AG09309 (cell line): ENCODE data around the gene SLC12A7.
"Not testable (repeated sequence)": the region's sequence is repeated elsewhere in the genome, so short reads cannot be mapped to it uniquely, and the experiment has no call there.

Experiments
- DNase-seq: peaks from one replicate; pipeline ENCODE4 v3.0.0-alpha.2; 2010; ENCODE audit warnings: low read depth
- H3K4me3 ChIP-seq: 2 replicates; pipeline ENCODE4 v1.5.1; 2011; ENCODE audit warnings: mild to moderate bottlenecking, low read depth, low read length, moderate library complexity; ENCODE audit not compliant: control insufficient read depth
- CTCF ChIP-seq: IDR thresholded peaks from 2 replicates; pipeline ENCODE4 v1.5.1; 2011; ENCODE audit warnings: mild to moderate bottlenecking, low read depth, low read length, inconsistent platforms; ENCODE audit not compliant: insufficient read depth, control insufficient read depth; ENCODE audit errors: missing control alignments

SLC12A7 gene

DNA sequence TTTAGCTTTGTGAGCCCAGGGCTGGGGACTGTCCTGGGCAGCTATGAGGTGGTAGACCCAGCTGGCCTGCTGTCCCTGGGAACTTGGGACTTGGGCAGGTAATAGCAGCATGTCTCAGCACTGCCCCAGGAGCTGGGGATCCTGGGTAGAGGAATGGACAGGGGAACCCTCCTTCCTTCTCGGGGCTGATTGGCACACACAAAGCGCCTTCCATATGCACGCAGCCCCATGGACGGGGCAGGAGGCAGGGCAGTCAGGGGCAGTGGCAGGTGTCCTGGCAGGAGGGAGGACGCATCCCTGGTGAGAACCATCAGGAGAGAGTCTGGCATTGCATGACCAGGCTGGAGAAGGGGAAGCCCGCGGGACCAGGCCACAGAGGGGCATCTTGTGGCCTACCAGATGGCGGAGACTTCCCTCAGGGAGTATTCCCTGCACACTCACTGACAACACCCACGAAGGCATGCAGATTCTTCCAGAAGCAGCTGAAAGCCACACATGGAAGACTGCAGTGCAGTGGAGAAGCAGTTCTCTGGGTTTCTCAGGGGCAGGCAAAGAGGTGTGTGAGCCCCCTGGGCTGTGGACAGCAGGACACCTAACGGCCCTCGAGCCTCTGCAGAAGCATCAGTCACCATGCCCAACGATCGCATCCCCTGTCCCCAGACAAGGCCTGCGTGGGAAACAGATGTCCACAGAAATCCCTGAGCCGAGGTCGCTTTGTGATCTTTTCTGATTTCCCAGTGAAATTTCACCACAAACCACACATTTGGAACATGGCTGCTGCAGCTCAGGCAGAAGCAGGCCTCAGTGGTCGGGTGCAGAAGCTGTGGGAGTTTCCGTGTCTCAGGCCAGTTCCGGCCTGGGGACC lies 110.2 kb downstream of the SLC12A7 start:
- H3K4me3 ChIP-seq: no peak overlapping the region
- no peak for TF ChIP-seq CTCF
- no peak for DNase-seq

DNA sequence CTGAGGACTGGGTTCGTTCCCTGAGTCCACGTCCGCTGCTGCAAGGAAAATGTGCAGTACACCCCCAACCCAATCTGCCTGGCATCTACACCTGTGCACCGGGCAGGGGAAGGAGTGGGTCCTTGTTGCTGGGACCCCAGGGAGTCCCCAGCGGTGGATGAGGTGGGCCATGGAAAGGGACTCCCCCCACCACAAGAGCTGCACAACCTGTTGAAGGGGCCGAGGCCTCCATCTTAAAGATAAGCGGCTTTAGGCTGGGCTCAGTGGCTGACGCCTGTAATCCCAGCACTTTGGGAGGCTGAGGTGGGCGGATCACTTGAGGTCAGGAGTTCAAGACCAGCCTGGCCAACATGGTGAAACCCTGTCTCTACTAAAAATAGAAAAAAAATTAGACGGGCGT lies 111.0 kb downstream of the SLC12A7 start:
- DNase-seq, H3K4me3 ChIP-seq: not testable (repeated sequence)
